ENCODE measurements around the gene ELOVL6. TPM values are rescaled to one million over a fixed set of nuclear protein-coding genes. Genes with fewer than 3 reads are reported as not detected.

Gene ELOVL6
- polyA plus RNA-seq, 3 donors from 2014 or later = 2.6 to 9.1 (median 7.3) TPM

GRCh38 chr4:110138551-110138950 lies 59.9 kb downstream of the ELOVL6 start:
- Mint-ChIP-seq H3K27ac (peak overlapping the region in 1 of 6 donors; percentile 1), H3K27me3 (ENCODE audit: low read depth in 3 of 3) (no peaks in the 10 kb centered on the region), H3K36me3 (peaks cover 4 to 10% (median 5%) of the 10 kb centered on the region in 3 donors), H3K4me3 (no peak overlapping the region), H3K4me1 (peaks cover 5 to 7% of the 10 kb centered on the region in 2 donors), H3K9me3 (no peaks in the 10 kb centered on the region)
- no peak for DNase-seq

DNA sequence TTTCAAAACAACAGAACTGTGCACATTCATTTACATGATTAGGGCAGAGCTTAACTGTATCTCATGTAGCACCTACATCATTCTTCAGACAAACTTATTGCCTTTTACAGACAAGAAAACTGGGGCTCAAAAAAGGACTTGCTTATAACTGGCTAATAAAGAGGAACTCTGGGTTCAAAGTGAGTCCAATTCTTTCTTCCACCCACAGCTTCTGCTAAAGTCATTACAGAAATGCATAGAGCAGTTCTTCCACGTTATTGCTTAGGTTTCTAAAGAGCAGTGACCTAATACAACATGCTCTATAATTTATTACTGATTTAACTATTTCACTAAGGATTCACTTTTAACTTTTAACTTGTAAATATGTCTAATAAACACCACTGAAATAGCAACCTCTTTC lies 60.6 kb downstream of the ELOVL6 start:
- H3K9me3 Mint-ChIP-seq = no peaks in the 10 kb centered on the region
- H3K27ac Mint-ChIP-seq = no peak overlapping the region
- H3K36me3 Mint-ChIP-seq = peaks cover 4 to 8% (median 5%) of the 10 kb centered on the region in 3 donors
- DNase-seq = no peak
- no peaks in the 10 kb centered on the region for H3K27me3 Mint-ChIP-seq (ENCODE audit: low read depth in 3 of 3)
- H3K4me3 Mint-ChIP-seq = no peak overlapping the region
- peaks cover 11 to 15% of the 10 kb centered on the region in 2 donors for H3K4me1 Mint-ChIP-seq

- peak overlapping the region in 1 of 6 donors; percentile 19 for H3K27ac Mint-ChIP-seq
- H3K9me3 Mint-ChIP-seq = no peaks in the 10 kb centered on the region
- H3K4me1 Mint-ChIP-seq = peaks cover 14 to 26% of the 10 kb centered on the region in 2 donors
- no peak for DNase-seq
- H3K4me3 Mint-ChIP-seq = no peak overlapping the region
- no peaks in the 10 kb centered on the region for H3K27me3 Mint-ChIP-seq (ENCODE audit: low read depth in 3 of 3)
- peaks cover 4 to 12% (median 9%) of the 10 kb centered on the region in 3 donors for H3K36me3 Mint-ChIP-seq
Observed at GRCh38 chr4:110135523-110135922, 62.9 kb downstream of the ELOVL6 start.

GRCh38 chr4:110135076-110135475 lies 63.3 kb downstream of the ELOVL6 start:
- Mint-ChIP-seq H3K9me3 (no peaks in the 10 kb centered on the region), H3K36me3 (peaks cover 4 to 12% (median 9%) of the 10 kb centered on the region in 3 donors), H3K27ac (peak overlapping the region in 1 of 6 donors; percentile 19), H3K4me3 (no peak overlapping the region), H3K27me3 (ENCODE audit: low read depth in 3 of 3) (no peaks in the 10 kb centered on the region), H3K4me1 (peaks cover 14 to 26% of the 10 kb centered on the region in 2 donors)
- DNase-seq = no peak

DNA sequence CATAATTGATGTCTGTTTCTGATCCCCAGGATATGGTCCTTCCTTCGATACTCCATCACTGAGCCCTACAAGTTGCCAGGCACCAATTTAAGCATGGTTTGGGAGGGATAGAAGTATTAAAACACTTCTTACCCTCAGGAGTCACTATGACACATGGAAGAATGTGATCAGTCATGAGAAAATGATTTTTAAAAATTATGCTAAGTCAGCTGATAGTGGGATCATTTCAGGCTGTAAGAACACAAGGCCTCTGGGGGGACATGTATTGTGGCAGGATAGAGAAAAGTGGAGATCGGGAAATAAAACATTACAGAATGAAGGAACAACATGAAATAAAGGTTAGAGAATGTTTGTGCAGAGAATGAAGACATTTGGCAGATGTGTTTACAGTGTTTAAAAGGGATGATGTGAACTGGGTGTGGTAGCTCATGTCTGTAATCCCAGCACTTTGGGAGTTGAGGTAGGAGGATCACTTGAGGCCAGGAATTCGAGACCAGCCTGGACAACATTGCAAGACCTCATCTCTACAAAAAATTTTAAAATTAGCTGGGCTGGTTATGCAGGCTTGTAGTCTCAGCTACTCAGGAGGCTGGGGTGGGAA lies 64.0 kb downstream of the ELOVL6 start:
- Mint-ChIP-seq H3K4me1 (peaks cover 17 to 29% of the 10 kb centered on the region in 2 donors), H3K27me3 (ENCODE audit: low read depth in 3 of 3) (no peaks in the 10 kb centered on the region), H3K27ac (peak overlapping the region in 1 of 6 donors; percentile 49), H3K9me3 (no peaks in the 10 kb centered on the region), H3K36me3 (peaks cover 4 to 12% (median 9%) of the 10 kb centered on the region in 3 donors), H3K4me3 (no peak overlapping the region)
- DNase-seq = no peak

DNA sequence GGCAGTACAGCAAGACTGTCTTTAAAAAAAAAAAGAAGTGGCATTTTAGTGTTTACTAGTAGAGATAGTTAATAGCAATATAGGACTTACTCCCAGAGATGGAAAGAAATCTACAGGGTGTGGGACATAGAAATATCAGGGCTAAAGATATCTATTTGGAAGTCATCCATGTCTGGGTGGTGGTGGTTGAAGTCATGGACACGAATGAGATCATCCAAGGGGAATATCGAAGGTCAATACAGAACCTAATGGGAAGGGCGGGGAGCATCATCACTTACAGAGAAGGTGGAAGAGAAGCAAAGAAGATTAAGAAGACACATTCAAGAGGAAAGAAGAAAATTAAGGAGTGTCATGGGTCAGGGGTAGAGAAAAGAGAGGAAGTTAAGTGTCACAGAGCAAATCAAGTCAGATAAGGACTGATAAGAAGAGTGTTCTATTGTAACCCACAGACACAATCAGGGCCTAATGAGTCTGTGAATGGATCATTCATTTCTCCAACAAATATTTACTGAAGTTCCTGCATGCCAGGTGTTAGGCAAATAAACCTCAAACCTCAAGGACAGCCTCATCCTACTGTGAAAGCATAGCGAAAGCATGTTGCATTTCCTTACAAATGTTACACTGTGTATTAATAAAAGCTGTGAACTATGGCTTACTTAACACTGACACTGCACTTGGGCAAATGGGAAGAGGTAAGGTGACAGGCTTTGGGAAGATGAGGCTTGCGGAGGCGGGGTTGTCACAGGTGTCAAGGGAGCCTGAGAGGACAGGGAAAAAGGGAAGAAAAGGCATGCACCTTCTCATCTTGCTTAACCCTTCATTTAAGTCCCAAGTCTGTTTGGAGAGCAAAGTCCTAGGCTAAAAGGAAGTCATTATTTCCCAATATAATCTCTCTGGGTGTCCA lies 65.3 kb downstream of the ELOVL6 start:
- no peaks in the 10 kb centered on the region for H3K9me3 Mint-ChIP-seq
- H3K27me3 Mint-ChIP-seq (ENCODE audit: low read depth in 3 of 3) = no peaks in the 10 kb centered on the region
- peak overlapping the region in 3 of 6 donors; percentile 3 to 54 (median 3) for H3K27ac Mint-ChIP-seq
- peaks cover 16 to 36% of the 10 kb centered on the region in 2 donors for H3K4me1 Mint-ChIP-seq
- no peak for DNase-seq
- no peak overlapping the region for H3K4me3 Mint-ChIP-seq
- peaks cover 4 to 17% (median 10%) of the 10 kb centered on the region in 3 donors for H3K36me3 Mint-ChIP-seq

DNA sequence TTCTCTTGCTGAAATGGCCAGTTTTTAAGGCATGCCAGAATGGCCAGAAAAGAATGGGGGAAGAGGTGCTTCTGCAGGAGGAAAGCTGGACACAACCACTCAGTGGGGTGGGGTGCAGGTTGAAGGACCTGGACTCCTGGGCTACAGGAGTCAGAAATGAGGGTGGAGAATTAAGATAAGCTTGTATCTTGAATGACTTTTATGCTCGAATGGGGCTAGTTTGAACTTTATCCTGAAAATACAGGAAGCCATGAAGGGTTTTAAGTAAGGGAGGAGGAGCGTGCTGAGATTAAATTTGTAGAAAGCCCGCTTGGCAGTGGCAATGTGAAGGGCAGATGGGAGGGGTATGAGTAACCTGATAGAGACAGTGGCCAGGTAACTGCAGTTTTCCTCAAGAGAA lies 66.5 kb downstream of the ELOVL6 start:
- Mint-ChIP-seq H3K4me3 (no peak overlapping the region), H3K4me1 (peaks cover 18 to 42% of the 10 kb centered on the region in 2 donors), H3K27ac (peak overlapping the region in 3 of 6 donors; percentile 2 to 58 (median 11)), H3K36me3 (peaks cover 4 to 22% (median 17%) of the 10 kb centered on the region in 3 donors), H3K9me3 (no peaks in the 10 kb centered on the region), H3K27me3 (ENCODE audit: low read depth in 3 of 3) (no peaks in the 10 kb centered on the region)
- DNase-seq = no peak

- H3K36me3 Mint-ChIP-seq = peaks cover 4 to 27% (median 23%) of the 10 kb centered on the region in 3 donors
- no peak overlapping the region for H3K4me3 Mint-ChIP-seq
- H3K4me1 Mint-ChIP-seq = peaks cover 18 to 47% of the 10 kb centered on the region in 2 donors
- H3K9me3 Mint-ChIP-seq = no peaks in the 10 kb centered on the region
- no peak overlapping the region for H3K27ac Mint-ChIP-seq
- no peak for DNase-seq
- H3K27me3 Mint-ChIP-seq (ENCODE audit: low read depth in 3 of 3) = no peaks in the 10 kb centered on the region
Observed at GRCh38 chr4:110130576-110131358, 67.6 kb downstream of the ELOVL6 start.

- peaks cover 18 to 47% of the 10 kb centered on the region in 2 donors for H3K4me1 Mint-ChIP-seq
- H3K27me3 Mint-ChIP-seq (ENCODE audit: low read depth in 3 of 3) = no peaks in the 10 kb centered on the region
- no peak overlapping the region for H3K4me3 Mint-ChIP-seq
- H3K36me3 Mint-ChIP-seq = peaks cover 4 to 27% (median 23%) of the 10 kb centered on the region in 3 donors
- DNase-seq = no peak
- peak overlapping the region in 2 of 6 donors; percentile 25 to 29 for H3K27ac Mint-ChIP-seq
- H3K9me3 Mint-ChIP-seq = no peaks in the 10 kb centered on the region
Observed at GRCh38 chr4:110129544-110129943, 68.9 kb downstream of the ELOVL6 start.

- Mint-ChIP-seq H3K4me1 (peaks cover 18 to 46% of the 10 kb centered on the region in 2 donors), H3K27me3 (ENCODE audit: low read depth in 3 of 3) (peaks cover 0 to 2% (median 0%) of the 10 kb centered on the region in 3 donors), H3K36me3 (peaks cover 0 to 23% (median 23%) of the 10 kb centered on the region in 3 donors), H3K4me3 (no peak overlapping the region), H3K9me3 (no peaks in the 10 kb centered on the region), H3K27ac (peak overlapping the region in 1 of 6 donors; percentile 23)
- no peak for DNase-seq
Observed at GRCh38 chr4:110128472-110128919, 69.9 kb downstream of the ELOVL6 start.

DNA sequence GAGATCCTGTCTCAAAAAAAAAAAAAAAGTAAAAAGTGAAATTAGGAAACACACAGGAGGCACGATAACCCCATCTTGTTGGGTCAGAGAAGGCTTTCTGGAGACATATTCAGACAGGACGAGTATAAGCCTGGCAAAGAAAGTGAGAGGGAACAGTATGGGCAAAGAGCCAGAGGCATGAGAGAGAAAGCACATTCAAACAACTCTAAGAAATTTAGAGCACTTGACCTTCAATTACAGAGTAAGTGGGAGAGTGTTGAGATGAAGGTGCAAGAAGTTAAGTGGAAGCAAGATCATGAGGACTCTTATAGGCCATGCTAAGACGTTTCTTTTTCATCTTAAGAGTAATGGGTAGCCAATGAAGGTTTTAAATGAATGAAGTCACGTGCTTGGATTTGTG lies 70.4 kb downstream of the ELOVL6 start:
- no peak overlapping the region for H3K4me3 Mint-ChIP-seq
- H3K36me3 Mint-ChIP-seq = peaks cover 0 to 23% (median 23%) of the 10 kb centered on the region in 3 donors

DNA sequence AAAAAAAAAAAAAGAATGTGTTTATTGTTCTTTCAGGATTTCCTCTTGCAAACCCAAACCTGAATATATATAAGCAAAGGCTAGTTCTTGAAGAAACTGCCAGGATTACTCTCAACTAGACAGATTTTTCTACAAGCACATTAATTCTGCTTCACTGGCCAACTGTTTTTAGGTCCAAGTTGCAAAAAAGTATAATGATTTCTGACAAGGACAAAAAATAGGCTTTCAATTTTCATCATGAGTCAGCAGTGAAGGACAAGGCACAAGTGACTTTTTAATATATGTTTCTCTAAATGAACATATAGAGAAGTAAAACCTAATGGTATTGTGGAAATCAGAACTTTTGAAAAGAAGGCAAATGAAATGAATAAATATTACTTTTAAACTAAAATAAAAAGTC lies 73.7 kb downstream of the ELOVL6 start:
- Mint-ChIP-seq H3K9me3 (no peaks in the 10 kb centered on the region), H3K4me3 (no peak overlapping the region), H3K4me1 (peaks cover 14 to 43% of the 10 kb centered on the region in 2 donors), H3K27me3 (ENCODE audit: low read depth in 3 of 3) (peaks cover 0 to 2% (median 0%) of the 10 kb centered on the region in 3 donors), H3K36me3 (peaks cover 8 to 18% (median 18%) of the 10 kb centered on the region in 3 donors), H3K27ac (no peak overlapping the region)
- DNase-seq = no peak

More for the DNA sequence above, 70.4 kb downstream of the ELOVL6 start:
- no peak for DNase-seq
- Mint-ChIP-seq H3K9me3 (no peaks in the 10 kb centered on the region), H3K27me3 (ENCODE audit: low read depth in 3 of 3) (peaks cover 0 to 2% (median 0%) of the 10 kb centered on the region in 3 donors), H3K4me1 (peaks cover 14 to 42% of the 10 kb centered on the region in 2 donors), H3K27ac (no peak overlapping the region)

DNA sequence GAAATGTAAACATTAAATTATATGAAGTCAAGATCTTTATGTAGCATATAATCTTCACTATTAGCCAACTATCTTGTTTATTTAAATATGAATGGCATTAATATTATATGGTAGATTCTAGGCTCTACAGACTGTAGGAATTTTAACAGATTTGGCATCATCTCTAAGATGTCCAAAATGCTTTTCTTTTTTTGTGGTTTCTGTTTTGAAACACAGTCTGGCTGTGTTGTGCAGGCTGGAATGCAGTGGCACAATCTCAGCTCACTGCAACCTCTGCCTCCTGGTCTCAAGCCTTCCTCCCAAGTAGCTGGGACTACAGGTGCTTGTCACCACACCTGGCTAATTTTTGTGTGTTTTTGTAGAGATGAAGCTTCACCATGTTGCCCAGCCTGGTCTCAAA lies 76.2 kb downstream of the ELOVL6 start:
- H3K4me1 Mint-ChIP-seq = peaks cover 21 to 37% of the 10 kb centered on the region in 2 donors

More for the DNA sequence above, 76.2 kb downstream of the ELOVL6 start:
- Mint-ChIP-seq H3K9me3 (no peaks in the 10 kb centered on the region), H3K36me3 (peaks cover 8 to 10% (median 8%) of the 10 kb centered on the region in 3 donors), H3K4me3 (no peak overlapping the region), H3K27ac (no peak overlapping the region), H3K27me3 (ENCODE audit: low read depth in 3 of 3) (peaks cover 0 to 2% (median 0%) of the 10 kb centered on the region in 3 donors)
- no peak for DNase-seq

All from immature natural killer cell (primary cell).